SK-N-SH treated with all-trans-retinoic acid at 6 μM for 48 hours (cell line): ENCODE data around the gene CEP164.

ENCODE experiments used
- ATAC-seq: fragments of 200-7000 bp; cut with Tn5 transposase; 3 replicates; pipeline ENCODE4 v1.9.1; 2020; ENCODE audit warnings: mild to moderate bottlenecking, moderate library complexity
- ARNTL ChIP-seq: fragments of 450-650 bp; formaldehyde crosslinking; IDR thresholded peaks from 2 replicates; pipeline ENCODE4 v1.5.0; 2020; ENCODE audit warnings: low read depth, mild to moderate bottlenecking, moderate library complexity, borderline replicate concordance
- CSDC2 ChIP-seq: fragments of 250-450 bp; sonication (Bioruptor Pico); IDR thresholded peaks from 2 replicates; pipeline ENCODE4 v1.5.0; 2020; ENCODE audit warnings: mild to moderate bottlenecking, moderate library complexity
- ESRRG ChIP-seq: fragments of 250-450 bp; sonication (Bioruptor Pico); IDR thresholded peaks from 2 replicates; pipeline ENCODE4 v1.6.1; 2021; ENCODE audit warnings: mild to moderate bottlenecking
- ISL1 ChIP-seq: fragments of 250-450 bp; sonication (Bioruptor Pico); IDR thresholded peaks from 2 replicates; pipeline ENCODE4 v2.1.2; 2022; ENCODE audit warnings: mild to moderate bottlenecking, moderate library complexity
- POU6F1 ChIP-seq: fragments of 250-450 bp; sonication (Bioruptor Pico); IDR thresholded peaks from 2 replicates; pipeline ENCODE4 v1.8.0; 2021; ENCODE audit warnings: low read depth, mild to moderate bottlenecking, moderate library complexity, borderline replicate concordance
- PPARA ChIP-seq: fragments of 250-450 bp; sonication (Bioruptor Pico); IDR thresholded peaks from 2 replicates; pipeline ENCODE4 v1.5.0; 2020; ENCODE audit warnings: mild to moderate bottlenecking, borderline replicate concordance
- RARB ChIP-seq: fragments of 250-450 bp; sonication (Bioruptor Pico); IDR thresholded peaks from 2 replicates; pipeline ENCODE4 v1.8.0; 2021; ENCODE audit warnings: mild to moderate bottlenecking, moderate library complexity
- TCF4 ChIP-seq: fragments of 250-450 bp; sonication (Bioruptor Pico); IDR thresholded peaks from 2 replicates; pipeline ENCODE4 v1.8.0; 2021; ENCODE audit warnings: mild to moderate bottlenecking, moderate library complexity, borderline replicate concordance
- TOX ChIP-seq: fragments of 250-450 bp; sonication (Bioruptor Pico); IDR thresholded peaks from 2 replicates; pipeline ENCODE4 v1.8.0; 2021; ENCODE audit warnings: mild to moderate bottlenecking, moderate library complexity, borderline replicate concordance
- TSHZ2 ChIP-seq: fragments of 250-450 bp; sonication (Bioruptor Pico); IDR thresholded peaks from 2 replicates; pipeline ENCODE4 v1.5.0; 2020; ENCODE audit warnings: mild to moderate bottlenecking, moderate library complexity
- ZC3H10 ChIP-seq: fragments of 250-450 bp; sonication (Bioruptor Pico); IDR thresholded peaks from 2 replicates; pipeline ENCODE4 v1.5.1; 2021; ENCODE audit warnings: mild to moderate bottlenecking, moderate library complexity
- ZFP3 ChIP-seq: fragments of 250-450 bp; sonication (Bioruptor Pico); IDR thresholded peaks from 2 replicates; pipeline ENCODE4 v1.5.0; 2020; ENCODE audit warnings: mild to moderate bottlenecking, moderate library complexity
- ZFP30 ChIP-seq: fragments of 450-650 bp; formaldehyde crosslinking; IDR thresholded peaks from 2 replicates; pipeline ENCODE4 v1.5.0; 2022; ENCODE audit warnings: mild to moderate bottlenecking, moderate library complexity
- ZNF565 ChIP-seq: fragments of 450-650 bp; formaldehyde crosslinking; conservative IDR thresholded peaks from 2 replicates; pipeline ENCODE4 v1.5.0; 2020; ENCODE audit warnings: low read depth, mild to moderate bottlenecking, moderate library complexity
- ZNF70 ChIP-seq: fragments of 450-650 bp; formaldehyde crosslinking; IDR thresholded peaks from 2 replicates; pipeline ENCODE4 v1.5.0; 2020; ENCODE audit warnings: mild to moderate bottlenecking, moderate library complexity
- TF ChIP-seq, protein P1 (sequence below): fragments of 250-450 bp; sonication (Bioruptor Pico); IDR thresholded peaks from 2 replicates; pipeline ENCODE4 v1.5.1; 2021; ENCODE audit warnings: mild to moderate bottlenecking, moderate library complexity
- TF ChIP-seq, protein P2 (sequence below): fragments of 250-450 bp; sonication (Bioruptor Pico); IDR thresholded peaks from 2 replicates; pipeline ENCODE4 v1.8.0; 2020; ENCODE audit warnings: mild to moderate bottlenecking, moderate library complexity, borderline replicate concordance
- TF ChIP-seq, protein P3 (sequence below): fragments of 250-450 bp; sonication (Bioruptor Pico); IDR thresholded peaks from 2 replicates; pipeline ENCODE4 v1.5.1; 2020; ENCODE audit warnings: low read depth, mild to moderate bottlenecking, moderate library complexity

CEP164 gene

DNA sequence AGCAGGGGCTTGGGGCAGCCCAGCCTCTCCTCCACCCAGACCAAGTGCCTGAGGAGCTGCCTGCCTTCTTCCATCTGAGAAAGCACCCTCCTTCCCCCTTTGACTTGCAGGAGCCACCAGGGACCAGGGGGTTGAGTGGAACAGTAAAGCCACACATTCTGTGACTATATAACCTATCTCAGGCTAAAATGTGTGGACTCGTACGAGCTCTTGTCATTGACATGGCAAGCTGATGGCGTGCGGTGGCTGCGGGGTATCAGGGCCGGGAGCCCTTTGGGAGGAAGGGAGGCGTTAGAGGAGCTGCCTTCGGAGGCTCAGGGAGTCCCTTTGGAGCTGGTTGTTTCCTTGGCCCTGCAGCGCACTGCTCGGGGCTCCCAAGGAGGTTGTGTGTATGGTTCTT lies 84.5 kb downstream of the CEP164 start (continued):
- TF ChIP-seq POU6F1 (CRISPR knock-in tag) (no peak), TOX (no peak)

GRCh38 chr11:117412653-117413275 lies 85.1 kb downstream of the CEP164 start:
- ATAC-seq: no peak
- TF ChIP-seq ARNTL (no peak), ZNF70 (CRISPR knock-in tag) (no peak), ZFP3 (CRISPR knock-in tag) (no peak), TOX (no peak), TCF4 (CRISPR knock-in tag) (no peak)
- TF ChIP-seq, protein P1, sequence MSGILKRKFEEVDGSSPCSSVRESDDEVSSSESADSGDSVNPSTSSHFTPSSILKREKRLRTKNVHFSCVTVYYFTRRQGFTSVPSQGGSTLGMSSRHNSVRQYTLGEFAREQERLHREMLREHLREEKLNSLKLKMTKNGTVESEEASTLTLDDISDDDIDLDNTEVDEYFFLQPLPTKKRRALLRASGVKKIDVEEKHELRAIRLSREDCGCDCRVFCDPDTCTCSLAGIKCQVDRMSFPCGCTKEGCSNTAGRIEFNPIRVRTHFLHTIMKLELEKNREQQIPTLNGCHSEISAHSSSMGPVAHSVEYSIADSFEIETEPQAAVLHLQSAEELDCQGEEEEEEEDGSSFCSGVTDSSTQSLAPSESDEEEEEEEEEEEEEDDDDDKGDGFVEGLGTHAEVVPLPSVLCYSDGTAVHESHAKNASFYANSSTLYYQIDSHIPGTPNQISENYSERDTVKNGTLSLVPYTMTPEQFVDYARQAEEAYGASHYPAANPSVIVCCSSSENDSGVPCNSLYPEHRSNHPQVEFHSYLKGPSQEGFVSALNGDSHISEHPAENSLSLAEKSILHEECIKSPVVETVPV (CRISPR knock-in tag): no peak
- TF ChIP-seq, all 23 proteins: peak for 0

DNA sequence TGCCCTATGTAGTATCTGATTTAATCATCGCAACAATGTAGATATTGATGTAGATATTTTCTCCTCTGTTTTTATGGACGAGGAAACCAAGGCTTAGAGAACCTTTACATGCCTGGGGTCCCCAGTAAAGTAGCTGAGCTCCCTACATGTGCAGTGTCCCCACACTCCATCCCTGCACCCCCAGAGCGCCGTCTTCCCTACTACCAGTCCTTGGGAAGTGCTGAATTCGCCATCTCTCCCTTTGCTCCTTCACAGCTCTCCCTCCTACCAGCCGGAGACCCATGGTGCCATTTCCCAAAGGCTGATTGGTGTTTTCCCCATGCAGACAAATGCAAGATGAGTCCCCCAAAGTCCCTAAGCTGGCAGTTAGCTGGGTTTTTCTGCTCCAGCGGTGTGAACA lies 86.0 kb downstream of the CEP164 start:
- no peak for ATAC-seq
- no peak for TF ChIP-seq ISL1 (CRISPR knock-in tag)
- no peak for TF ChIP-seq ARNTL
- TF ChIP-seq, protein P2, sequence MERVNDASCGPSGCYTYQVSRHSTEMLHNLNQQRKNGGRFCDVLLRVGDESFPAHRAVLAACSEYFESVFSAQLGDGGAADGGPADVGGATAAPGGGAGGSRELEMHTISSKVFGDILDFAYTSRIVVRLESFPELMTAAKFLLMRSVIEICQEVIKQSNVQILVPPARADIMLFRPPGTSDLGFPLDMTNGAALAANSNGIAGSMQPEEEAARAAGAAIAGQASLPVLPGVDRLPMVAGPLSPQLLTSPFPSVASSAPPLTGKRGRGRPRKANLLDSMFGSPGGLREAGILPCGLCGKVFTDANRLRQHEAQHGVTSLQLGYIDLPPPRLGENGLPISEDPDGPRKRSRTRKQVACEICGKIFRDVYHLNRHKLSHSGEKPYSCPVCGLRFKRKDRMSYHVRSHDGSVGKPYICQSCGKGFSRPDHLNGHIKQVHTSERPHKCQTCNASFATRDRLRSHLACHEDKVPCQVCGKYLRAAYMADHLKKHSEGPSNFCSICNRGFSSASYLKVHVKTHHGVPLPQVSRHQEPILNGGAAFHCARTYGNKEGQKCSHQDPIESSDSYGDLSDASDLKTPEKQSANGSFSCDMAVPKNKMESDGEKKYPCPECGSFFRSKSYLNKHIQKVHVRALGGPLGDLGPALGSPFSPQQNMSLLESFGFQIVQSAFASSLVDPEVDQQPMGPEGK (CRISPR knock-in tag): no peak
- no peak for TF ChIP-seq ZFP3 (CRISPR knock-in tag)

- no peak for ATAC-seq
- TF ChIP-seq PPARA (CRISPR knock-in tag) (no peak), ZNF70 (CRISPR knock-in tag) (no peak), CSDC2 (CRISPR knock-in tag) (no peak), RARB (no peak), ZNF565 (CRISPR knock-in tag) (no peak), TSHZ2 (CRISPR knock-in tag) (no peak), ESRRG (no peak), ZFP30 (no peak), ZC3H10 (CRISPR knock-in tag) (no peak), TCF4 (CRISPR knock-in tag) (no peak), TOX (no peak)
- TF ChIP-seq, protein P3, sequence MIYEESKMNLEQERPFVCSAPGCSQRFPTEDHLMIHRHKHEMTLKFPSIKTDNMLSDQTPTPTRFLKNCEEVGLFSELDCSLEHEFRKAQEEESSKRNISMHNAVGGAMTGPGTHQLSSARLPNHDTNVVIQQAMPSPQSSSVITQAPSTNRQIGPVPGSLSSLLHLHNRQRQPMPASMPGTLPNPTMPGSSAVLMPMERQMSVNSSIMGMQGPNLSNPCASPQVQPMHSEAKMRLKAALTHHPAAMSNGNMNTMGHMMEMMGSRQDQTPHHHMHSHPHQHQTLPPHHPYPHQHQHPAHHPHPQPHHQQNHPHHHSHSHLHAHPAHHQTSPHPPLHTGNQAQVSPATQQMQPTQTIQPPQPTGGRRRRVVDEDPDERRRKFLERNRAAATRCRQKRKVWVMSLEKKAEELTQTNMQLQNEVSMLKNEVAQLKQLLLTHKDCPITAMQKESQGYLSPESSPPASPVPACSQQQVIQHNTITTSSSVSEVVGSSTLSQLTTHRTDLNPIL (CRISPR knock-in tag): no peak
- TF ChIP-seq, protein P1 (CRISPR knock-in tag): no peak
- TF ChIP-seq, protein P2 (CRISPR knock-in tag): no peak
Observed at GRCh38 chr11:117414724-117415123, 87.1 kb downstream of the CEP164 start.
